H1 (cell line): ENCODE measurements around the gene YOD1. TPM values are rescaled to one million over a fixed set of nuclear protein-coding genes. Genes with fewer than 3 reads are reported as not detected.

Experiments
- CTCF ChIA-PET: fragments of 300-600 bp; sonication (Branson Sonifier 250); formaldehyde crosslinking; loops from one replicate; lab custom pipeline; 2021; ENCODE audit not compliant: partially characterized antibody; lab: Charles Lee
- POLR2A ChIA-PET: fragments of 300-600 bp; sonication (Branson Sonifier 250); formaldehyde crosslinking; loops from one replicate; lab custom pipeline; 2021; ENCODE audit warnings: inconsistent platforms; ENCODE audit not compliant: partially characterized antibody; lab: Charles Lee
- DNase-seq, 2 experiments: peaks; one replicate each; pipeline versions ENCODE4 v3.0.0 to v3.0.0-alpha.2; 2010 to 2022; ENCODE audit warnings: low spot score in 2 of 2, low read depth in 1 of 2, mixed read lengths in 1 of 2
- FAIRE-seq: peaks from 2 replicates; lab custom pipeline; 2011; peaks lifted over from hg19 to GRCh38; lab: Jason Lieb, UNC
- H2AFZ ChIP-seq: 2 replicates; pipeline ENCODE4 v1.8.1; 2012; ENCODE audit warnings: low read length, inconsistent platforms
- H2AK5ac ChIP-seq: 2 replicates; pipeline ENCODE4 v1.6.1; 2013; ENCODE audit warnings: low read depth, low read length
- H2BK120ac ChIP-seq: replicated peaks from 2 replicates; pipeline ENCODE3; 2013; ENCODE audit warnings: low read depth, low read length, inconsistent platforms
- H2BK12ac ChIP-seq: 2 replicates; pipeline ENCODE4 v1.6.1; 2013; ENCODE audit warnings: low read depth, low read length
- H2BK15ac ChIP-seq: 2 replicates; pipeline ENCODE4 v1.6.1; 2013; ENCODE audit warnings: low read length
- H2BK20ac ChIP-seq: 2 replicates; pipeline ENCODE4 v1.6.1; 2013; ENCODE audit warnings: low read length
- H2BK5ac ChIP-seq: 2 replicates; pipeline ENCODE4 v1.6.1; 2013; ENCODE audit warnings: low read depth, low read length
- H3K14ac ChIP-seq: 2 replicates; pipeline ENCODE4 v1.6.1; 2013; ENCODE audit warnings: inconsistent platforms; ENCODE audit not compliant: insufficient read length
- H3K18ac ChIP-seq: 2 replicates; pipeline ENCODE4 v1.6.1; 2013; ENCODE audit warnings: low read length; ENCODE audit errors: extremely low read depth
- H3K23ac ChIP-seq: 2 replicates; pipeline ENCODE4 v1.6.1; 2013; ENCODE audit warnings: inconsistent platforms; ENCODE audit not compliant: insufficient read length
- H3K23me2 ChIP-seq: 2 replicates; pipeline ENCODE4 v1.6.1; 2013; ENCODE audit warnings: low read depth, low read length
- H3K27ac ChIP-seq: 2 replicates; pipeline ENCODE4 v1.6.1; 2011; ENCODE audit warnings: low read depth, low read length, inconsistent platforms
- H3K27me3 ChIP-seq, 4 experiments: replicated peaks in 1 of 4; 1 replicate in 1 of 4; 2 replicates in 3 of 4; pipeline versions ENCODE4 v1.6.1 to v1.8.1; 2011 to 2013; ENCODE audit warnings: low read length in 3 of 4, mild to moderate bottlenecking in 3 of 4, inconsistent platforms in 2 of 4, mixed read lengths in 2 of 4, moderate library complexity in 1 of 4; ENCODE audit not compliant: control insufficient read depth in 3 of 4, insufficient read depth in 3 of 4; ENCODE audit errors: extremely low read depth in 1 of 4
- H3K36me3 ChIP-seq, 4 experiments: 2 replicates each; pipeline versions ENCODE4 v1.6.1 to v1.8.1; 2011 to 2013; ENCODE audit warnings: mild to moderate bottlenecking in 4 of 4, low read length in 3 of 4, moderate library complexity in 2 of 4, control low read depth in 1 of 4, inconsistent platforms in 1 of 4; ENCODE audit not compliant: insufficient read depth in 4 of 4, control insufficient read depth in 2 of 4
- H3K4ac ChIP-seq: replicated peaks from 2 replicates; pipeline ENCODE3; 2013; ENCODE audit warnings: low read length, low read depth, mixed read lengths, inconsistent platforms; ENCODE audit not compliant: insufficient read length
- H3K4me1 ChIP-seq, 4 experiments: replicated peaks in 1 of 4; 1 replicate in 1 of 4; 2 replicates in 3 of 4; pipeline versions ENCODE4 v1.6.1 to v1.8.1; 2011 to 2013; ENCODE audit warnings: low read length in 3 of 4, inconsistent platforms in 2 of 4, mixed read lengths in 1 of 4; ENCODE audit not compliant: insufficient read depth in 4 of 4, control insufficient read depth in 3 of 4
- H3K4me2 ChIP-seq, 2 experiments: 2 replicates each; pipeline versions ENCODE4 v1.6.1 to v1.8.1; 2011 to 2013; ENCODE audit warnings: low read depth in 2 of 2, low read length in 2 of 2, control low read depth in 1 of 2, inconsistent platforms in 1 of 2, mild to moderate bottlenecking in 1 of 2; ENCODE audit not compliant: insufficient read depth in 1 of 2
- H3K4me3 ChIP-seq, 4 experiments: fragments of 200-600, 300-600 bp in 1 of 4; sonication (generic), shearing (Covaris generic), sonication (Bioruptor Twin) in 1 of 4; 2 replicates each; pipeline versions ENCODE4 v1.5.1 to v1.8.1; 2011 to 2016; ENCODE audit warnings: low read length in 4 of 4, low read depth in 3 of 4, control low read depth in 2 of 4, inconsistent platforms in 2 of 4, mild to moderate bottlenecking in 2 of 4, mixed read lengths in 1 of 4, moderate library complexity in 1 of 4; ENCODE audit not compliant: insufficient read depth in 2 of 4; ENCODE audit errors: extremely low read depth in 1 of 4
- H3K56ac ChIP-seq: replicated peaks from 2 replicates; pipeline ENCODE3; 2013; ENCODE audit warnings: low read depth, mild to moderate bottlenecking, mixed read lengths, low read length, inconsistent platforms; ENCODE audit not compliant: insufficient read length
- H3K79me1 ChIP-seq: 2 replicates; pipeline ENCODE4 v1.6.1; 2013; ENCODE audit warnings: low read depth, low read length, control low read depth
- H3K79me2 ChIP-seq, 2 experiments: 2 replicates each; pipeline versions ENCODE4 v1.6.1 to v1.8.1; 2012 to 2013; ENCODE audit warnings: low read length in 2 of 2, mild to moderate bottlenecking in 2 of 2, inconsistent platforms in 1 of 2; ENCODE audit not compliant: insufficient read depth in 2 of 2, control insufficient read depth in 1 of 2
- H3K9ac ChIP-seq, 4 experiments: replicated peaks in 1 of 4; 1 replicate in 1 of 4; 2 replicates in 3 of 4; pipeline versions ENCODE4 v1.6.1 to v1.8.1; 2011 to 2013; ENCODE audit warnings: low read depth in 3 of 4, low read length in 3 of 4, control low read depth in 2 of 4, mild to moderate bottlenecking in 2 of 4, moderate library complexity in 2 of 4, inconsistent platforms in 1 of 4; ENCODE audit errors: extremely low read depth in 1 of 4
- H3K9me3 ChIP-seq, 2 experiments: 2 replicates each; pipeline versions ENCODE4 v1.6.1 to v1.8.1; 2012 to 2013; ENCODE audit warnings: mild to moderate bottlenecking in 2 of 2, moderate library complexity in 2 of 2, control low read depth in 1 of 2, inconsistent platforms in 1 of 2, low read depth in 1 of 2, low read length in 1 of 2, mixed read lengths in 1 of 2; ENCODE audit not compliant: insufficient read depth in 2 of 2
- H4K20me1 ChIP-seq, 2 experiments: replicated peaks in 1 of 2; 2 replicates each; pipeline versions ENCODE3 to v1.8.1; 2011 to 2013; ENCODE audit warnings: inconsistent platforms in 2 of 2, low read length in 2 of 2, mild to moderate bottlenecking in 1 of 2; ENCODE audit not compliant: insufficient read depth in 2 of 2, control insufficient read depth in 1 of 2
- H4K5ac ChIP-seq: 2 replicates; pipeline ENCODE4 v1.6.1; 2013; ENCODE audit warnings: low read length, low read depth, mixed read lengths, inconsistent platforms; ENCODE audit not compliant: insufficient read length
- H4K8ac ChIP-seq: 2 replicates; pipeline ENCODE4 v1.8.0; 2013; ENCODE audit warnings: mild to moderate bottlenecking, moderate library complexity, low read length, inconsistent platforms; ENCODE audit not compliant: insufficient read depth; ENCODE audit errors: extremely low read depth
- H4K91ac ChIP-seq: replicated peaks from 2 replicates; pipeline ENCODE3; 2013; ENCODE audit warnings: low read length, mixed read lengths, inconsistent platforms; ENCODE audit not compliant: insufficient read length
- BCL11A ChIP-seq, 2 experiments: IDR thresholded peaks; one replicate each; pipeline ENCODE4 v1.6.1; 2011; ENCODE audit warnings: low read depth in 2 of 2, low read length in 2 of 2, mild to moderate bottlenecking in 2 of 2
- BRCA1 ChIP-seq: IDR thresholded peaks from 2 replicates; pipeline ENCODE4 v1.6.1; 2012; ENCODE audit warnings: low read depth, low read length, improper control_type of control experiment
- CBX8 ChIP-seq: fragments of 300-800, 300-1000 bp; sonication (generic); IDR thresholded peaks from 2 replicates; pipeline ENCODE4 v1.7.1; 2016; ENCODE audit warnings: low read depth, low read length, borderline replicate concordance
- EZH2 ChIP-seq: fragments of 200-600 bp; sonication (generic); IDR thresholded peaks from 2 replicates; pipeline ENCODE4 v1.7.1; 2012; ENCODE audit warnings: low read depth, mild to moderate bottlenecking, moderate library complexity, low read length, inconsistent platforms; ENCODE audit not compliant: severe bottlenecking
- FOSL1 ChIP-seq: IDR thresholded peaks from 2 replicates; pipeline ENCODE4 v1.6.1; 2011; ENCODE audit warnings: mild to moderate bottlenecking, low read depth, low read length, moderate library complexity; ENCODE audit not compliant: insufficient read depth
- JUN ChIP-seq: IDR thresholded peaks from 2 replicates; pipeline ENCODE4 v1.6.1; 2011; ENCODE audit warnings: low read depth, mild to moderate bottlenecking, improper control_type of control experiment, low read length
- RFX5 ChIP-seq: IDR thresholded peaks from 2 replicates; pipeline ENCODE4 v1.6.1; 2011; ENCODE audit warnings: low read depth, low read length, improper control_type of control experiment, borderline replicate concordance
- SAP30 ChIP-seq: fragments of 300-600 bp; sonication (generic); IDR thresholded peaks from 2 replicates; pipeline ENCODE4 v1.7.1; 2012; ENCODE audit warnings: low read length, moderate library complexity, mild to moderate bottlenecking, inconsistent platforms; ENCODE audit not compliant: insufficient read depth, insufficient replicate concordance
- SIX5 ChIP-seq: IDR thresholded peaks from 2 replicates; pipeline ENCODE4 v1.6.1; 2011; ENCODE audit warnings: mild to moderate bottlenecking, low read depth, low read length
- TAF1 ChIP-seq: IDR thresholded peaks from 2 replicates; pipeline ENCODE4 v1.6.1; 2011; ENCODE audit warnings: mild to moderate bottlenecking, low read depth, low read length
- TAF7 ChIP-seq: optimal IDR thresholded peaks from 2 replicates; pipeline ENCODE3; 2011; ENCODE audit warnings: low read depth, mild to moderate bottlenecking, inconsistent platforms, low read length, moderate library complexity, borderline replicate concordance
- TCF12 ChIP-seq: IDR thresholded peaks from 2 replicates; pipeline ENCODE4 v1.6.1; 2011; ENCODE audit warnings: low read depth, mild to moderate bottlenecking, low read length
- TEAD4 ChIP-seq: IDR thresholded peaks from 2 replicates; pipeline ENCODE4 v1.6.1; 2012; ENCODE audit warnings: low read depth, low read length, inconsistent platforms, mixed read lengths
- YY1 ChIP-seq: IDR thresholded peaks from 2 replicates; pipeline ENCODE4 v1.6.1; 2011; ENCODE audit warnings: low read depth, mild to moderate bottlenecking, low read length
- WGBS, 2 experiments: shearing (Covaris generic) in 1 of 2; methylation state at CpG; one replicate each; pipeline versions ENCODE4 v1.1.6 to v1.1.7; 2013 to 2015; ENCODE audit warnings: low lambda C conversion rate in 2 of 2, mixed read lengths in 2 of 2, inconsistent platforms in 1 of 2, low coverage in 1 of 2, missing lambda C conversion rate in 1 of 2; ENCODE audit not compliant: insufficient replicate concordance in 2 of 2, insufficient coverage in 1 of 2, insufficient read length in 1 of 2; ENCODE audit errors: extremely low coverage in 1 of 2, missing lambda C conversion rate in 1 of 2; 5-methylcytosine and 5-hydroxymethylcytosine counted together
- polyA plus RNA-seq, 7 experiments: library from polyadenylated mRNA; depleted of rRNA in 3 of 7; stranded (reverse) in 5 of 7; unstranded in 2 of 7; fragments of >200 nt in 5 of 7; fragments of 200-250 nt in 2 of 7; gene quantifications; 1 replicate in 5 of 7; 2 replicates in 1 of 7; 4 replicates in 1 of 7; pipeline versions ENCODE4 v1.2.1 to v1.2.3, GENCODE V29; 2011 to 2013; ENCODE audit warnings: missing spikeins in 2 of 7, mixed read lengths in 2 of 7
- total RNA-seq: library from RNA; stranded (reverse); fragmentation: NEBNext Ultra II Directional; extraction: Animal tissue kit (Norgen Biotek cat#: 25700); gene quantifications from 2 replicates; pipeline ENCODE4 v1.2.1, GENCODE V29; 2021

YOD1 gene
- total and polyA plus RNA-seq, 2 of the 8 experiments (the other 6 are each of a cell fraction or from before 2014, with no cell fraction given): 1.9 to 11.8 TPM

- POLR2A ChIA-PET: interaction anchor here (1.0 to 2.2 kb wide), 3 partner anchors 31 to 237 kb away, joined by 3 to 6 read pairs (median 6); partner anchors contain the start of genes CD55 and PFKFB2
- Histone ChIP-seq H3K4me3 (no peak overlapping the region), H3K79me1 (no peaks in the 10 kb centered on the region), H3K56ac (no peak overlapping the region), H3K4me2 (no peak overlapping the region), H2AFZ (no peak overlapping the region), H3K9ac (no peak overlapping the region), H2BK20ac (no peak overlapping the region), H2BK5ac (no peak overlapping the region), H2BK12ac (no peak overlapping the region), H2AK5ac (no peak overlapping the region), H4K8ac (no peak overlapping the region), H3K27me3 (no peaks in the 10 kb centered on the region), H3K4me1 (peaks cover 0 to 3% (median 0%) of the 10 kb centered on the region in 4 experiments; a peak in 2 of 7 replicates), H3K4ac (no peak overlapping the region), H4K20me1 (no peaks in the 10 kb centered on the region), H3K9me3 (no peaks in the 10 kb centered on the region), H3K23me2 (no peaks in the 10 kb centered on the region), H3K36me3 (no peaks in the 10 kb centered on the region), H3K79me2 (no peaks in the 10 kb centered on the region), H2BK120ac (no peak overlapping the region), H3K27ac (no peak overlapping the region), H3K23ac (no peak overlapping the region), H4K5ac (no peak overlapping the region), H3K18ac (no peak overlapping the region), H4K91ac (no peak overlapping the region), H3K14ac (no peak overlapping the region), H2BK15ac (no peak overlapping the region)
- CTCF ChIA-PET: interaction anchor here (0.5 to 3.8 kb wide), 26 partner anchors 9 to 581 kb away, joined by 3 to 30 read pairs (median 4); partner anchors contain the start of gene PFKFB2
- FAIRE-seq: no peak
- 70% methylated on average over 2 of the region's 2 CpGs; no CpG with 5 or more reads in 1 of the 2 experiments for WGBS, 2 experiments
- no peak for DNase-seq
- TF ChIP-seq FOSL1 (no peak), YY1 (no peak), SIX5 (no peak), BCL11A (IDR thresholded peaks at IDR 0.05; ENCODE audit: low read depth in 2 of 2, low read length in 2 of 2) (no peak), CBX8 (no peak), JUN (no peak), EZH2 (no peak), TAF7 (no peak), RFX5 (no peak), TCF12 (no peak), SAP30 (no peak), TAF1 (no peak), BRCA1 (no peak), TEAD4 (no peak)
Observed at GRCh38 chr1:207084232-207084631, 33.2 kb upstream of the YOD1 start.
